Measurements from ENCODE around the gene GPR107. TPM values are rescaled to one million over a fixed set of nuclear protein-coding genes. Genes with fewer than 3 reads are reported as not detected.
"Not testable (repeated sequence)": the region's sequence is repeated elsewhere in the genome, so short reads cannot be mapped to it uniquely, and the experiment has no call there.

The GPR107 gene
- polyA plus RNA-seq (ENCODE audit: insufficient read depth in 1 of 5, insufficient read length in 5 of 5, low replicate concordance in 1 of 5) = 10 to 100 TPM; 40.3 to 48.5 (median 45.3) TPM
- long read RNA-seq, donor 1, full-length matches to known transcripts = 4 of 20 reads
- long read RNA-seq, donor 1, partial matches to known transcripts = 16 of 20 reads
- long read RNA-seq, donor 1, other reads (novel, unspliced or antisense) = 0 of 20 reads
- long read RNA-seq, donor 2, full-length matches to known transcripts = 1 of 1 reads
- long read RNA-seq, donor 2, partial matches to known transcripts = 0 of 1 reads
- long read RNA-seq, donor 2, other reads (novel, unspliced or antisense) = 0 of 1 reads
- long read RNA-seq, donor 3, full-length matches to known transcripts = 1 of 6 reads
- long read RNA-seq, donor 3, partial matches to known transcripts = 5 of 6 reads
- long read RNA-seq, donor 3, other reads (novel, unspliced or antisense) = 0 of 6 reads
- long read RNA-seq, donor 4, partial matches to known transcripts = 5 of 5 reads
- long read RNA-seq, donor 4, other reads (novel, unspliced or antisense) = 0 of 5 reads
- long read RNA-seq, donor 5, full-length matches to known transcripts = 2 of 8 reads
- long read RNA-seq, donor 5, partial matches to known transcripts = 6 of 8 reads
- long read RNA-seq, donor 5, other reads (novel, unspliced or antisense) = 0 of 8 reads
- long read RNA-seq, donor 6, full-length matches to known transcripts = 7 of 7 reads
- long read RNA-seq, donor 6, partial matches to known transcripts = 0 of 7 reads
- long read RNA-seq, donor 6, other reads (novel, unspliced or antisense) = 0 of 7 reads
- long read RNA-seq, donor 7, full-length matches to known transcripts = 4 of 9 reads
- long read RNA-seq, donor 7, partial matches to known transcripts = 5 of 9 reads
- long read RNA-seq, donor 7, other reads (novel, unspliced or antisense) = 0 of 9 reads
- long read RNA-seq, donor 8 = 0 reads

GRCh38 chr9:130053504-130054324 is at the start of gene GPR107:
Gene GPR107, plus strand, starts transcription at chr9:130053906. Its CDS starts 27 bp downstream, at chr9:130053933.
- peak; percentile 81 to 82 for DNase-seq

GRCh38 chr9:130003943-130004552 is 49.7 kb upstream of the GPR107 start:
- DNase-seq = no peak

GRCh38 chr9:130006952-130007351 is 46.8 kb upstream of the GPR107 start:
- not testable (repeated sequence) for DNase-seq

GRCh38 chr9:130008538-130008937 is 45.2 kb upstream of the GPR107 start:
- DNase-seq = no peak

GRCh38 chr9:130009546-130009945 is 44.2 kb upstream of the GPR107 start:
- DNase-seq = not testable (repeated sequence)

GRCh38 chr9:130010151-130010988 is 43.3 kb upstream of the GPR107 start:
- no peak for DNase-seq

- no peak for DNase-seq
Measured at GRCh38 chr9:130013326-130013725, 40.4 kb upstream of the GPR107 start.

GRCh38 chr9:130015353-130016019 is 38.2 kb upstream of the GPR107 start:
- DNase-seq = no peak

- no peak for DNase-seq
Measured at GRCh38 chr9:130017076-130017475, 36.6 kb upstream of the GPR107 start.

GRCh38 chr9:130017510-130017909 is 36.2 kb upstream of the GPR107 start:
- not testable (repeated sequence) for DNase-seq

- DNase-seq = no peak
Measured at GRCh38 chr9:130018265-130018664, 35.4 kb upstream of the GPR107 start.

GRCh38 chr9:130020618-130021017 is 33.1 kb upstream of the GPR107 start:
- DNase-seq = no peak

GRCh38 chr9:130021123-130021522 is 32.6 kb upstream of the GPR107 start:
- DNase-seq = no peak

GRCh38 chr9:130021842-130022241 is 31.9 kb upstream of the GPR107 start:
- DNase-seq = not testable (repeated sequence)

GRCh38 chr9:130022566-130023143 is 31.1 kb upstream of the GPR107 start:
- no peak for DNase-seq

GRCh38 chr9:130023144-130023787 is 30.4 kb upstream of the GPR107 start:
- DNase-seq = no peak

- no peak for DNase-seq
Measured at GRCh38 chr9:130023994-130024596, 29.6 kb upstream of the GPR107 start.

GRCh38 chr9:130024597-130024994 is 29.1 kb upstream of the GPR107 start:
- DNase-seq = no peak
